ENCODE measurements around the gene ADARB1. TPM values are rescaled to one million over a fixed set of nuclear protein-coding genes. Genes with fewer than 3 reads are reported as not detected.

The ADARB1 gene
- total RNA-seq, 2 experiments from 2014 or later, result 32.8 to 37.7 TPM

DNA sequence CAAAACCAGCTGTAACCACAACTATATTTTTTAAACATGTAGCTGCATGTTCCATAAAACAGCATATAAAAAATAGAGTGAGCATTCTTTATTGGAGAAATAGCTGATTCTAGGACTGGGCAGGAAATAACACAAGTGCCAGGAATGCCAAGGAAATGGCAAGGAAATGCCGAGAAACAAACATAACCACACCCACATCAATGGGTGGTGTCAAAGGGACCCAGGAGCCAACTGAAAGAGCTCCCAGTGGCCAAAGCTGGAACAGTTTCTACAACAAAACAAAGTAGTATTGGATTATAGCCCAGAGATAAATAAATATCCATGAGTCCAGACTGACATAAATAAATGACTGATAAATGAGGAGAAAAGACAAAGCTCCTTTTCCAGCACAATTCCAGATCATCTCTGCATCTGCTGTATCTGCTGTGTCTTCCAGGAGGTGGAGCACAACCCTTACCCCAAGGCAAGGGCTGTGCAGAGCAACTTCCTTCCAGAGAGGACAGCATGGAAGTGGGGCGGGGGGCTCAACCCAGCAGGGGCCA lies 28.1 kb downstream of the ADARB1 start:
- CTCF ChIA-PET, result interaction anchor here (0.6 to 2.8 kb wide), 15 partner anchors 12 to 110 kb away, joined by 3 to 15 read pairs (median 4); no protein-coding TSS in a partner anchor
- Mint-ChIP-seq H3K27me3 (no peaks in the 10 kb centered on the region), H3K36me3 (ENCODE audit: low read depth) (peaks cover 8% of the 10 kb centered on the region), H3K9me3 (ENCODE audit: low read depth) (no peaks in the 10 kb centered on the region), H3K4me3 (no peak overlapping the region), H3K4me1 (peaks cover 60% of the 10 kb centered on the region), H3K27ac (no peak overlapping the region)
- POLR2A ChIA-PET, result interaction anchor here (0.8 kb wide), 1 partner anchor 20 kb away, joined by 3 read pairs; no protein-coding TSS in a partner anchor
- intact Hi-C loops (cut with DNase I, micrococcal nuclease), result loop anchor here in 1 of 2 experiments (1.0 kb wide), 1 partner anchor 23 kb away; no protein-coding TSS in a partner anchor
- ATAC-seq, result no peak
- no peak for DNase-seq

DNA sequence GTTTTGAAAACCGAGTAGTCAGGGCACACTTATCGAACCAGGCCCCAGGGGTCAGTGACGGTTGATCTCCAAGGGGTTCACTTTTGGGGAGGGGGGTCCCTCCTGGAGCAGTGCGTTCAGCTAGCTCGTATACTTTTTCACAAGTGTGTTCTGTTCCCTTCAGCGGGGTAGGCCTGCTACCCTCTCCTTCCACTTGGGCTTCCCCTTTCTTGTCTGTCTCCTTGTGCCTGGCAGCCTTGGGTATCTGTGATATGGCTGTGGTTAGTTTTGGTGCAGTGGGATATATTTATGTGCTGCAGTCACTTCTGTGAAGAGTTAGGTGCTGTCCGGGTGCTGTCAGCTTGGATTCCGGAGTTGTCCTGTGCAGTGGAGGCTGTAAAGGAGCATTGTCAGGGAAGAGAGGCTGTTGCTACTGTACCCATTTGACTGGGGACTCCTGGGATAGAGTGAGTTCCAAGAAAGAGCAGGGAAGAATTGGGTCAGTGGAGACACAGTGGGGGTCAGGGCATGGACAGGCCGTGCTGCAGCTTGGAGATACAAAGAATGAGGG lies 29.7 kb downstream of the ADARB1 start:
- peak overlapping the region; percentile 87 for H3K27ac Mint-ChIP-seq
- ChIA-PET POLR2A (no interaction called here), CTCF (interaction anchor here (1.2 to 2.8 kb wide), 3 partner anchors 24 to 34 kb away, joined by 3 to 15 read pairs (median 4); no protein-coding TSS in a partner anchor)
- peak overlapping the region; percentile 47 for H3K4me3 Mint-ChIP-seq
- ATAC-seq (peak; percentile 27), DNase-seq (no peak)
- H3K27me3 Mint-ChIP-seq, result no peaks in the 10 kb centered on the region
- peaks cover 58% of the 10 kb centered on the region for H3K4me1 Mint-ChIP-seq
- no peaks in the 10 kb centered on the region for H3K9me3 Mint-ChIP-seq (ENCODE audit: low read depth)
- H3K36me3 Mint-ChIP-seq (ENCODE audit: low read depth), result peaks cover 5% of the 10 kb centered on the region
- intact Hi-C loops (cut with DNase I, micrococcal nuclease), result loop anchor here in 1 of 2 experiments (2.0 kb wide), 1 partner anchor 23 kb away; no protein-coding TSS in a partner anchor

DNA sequence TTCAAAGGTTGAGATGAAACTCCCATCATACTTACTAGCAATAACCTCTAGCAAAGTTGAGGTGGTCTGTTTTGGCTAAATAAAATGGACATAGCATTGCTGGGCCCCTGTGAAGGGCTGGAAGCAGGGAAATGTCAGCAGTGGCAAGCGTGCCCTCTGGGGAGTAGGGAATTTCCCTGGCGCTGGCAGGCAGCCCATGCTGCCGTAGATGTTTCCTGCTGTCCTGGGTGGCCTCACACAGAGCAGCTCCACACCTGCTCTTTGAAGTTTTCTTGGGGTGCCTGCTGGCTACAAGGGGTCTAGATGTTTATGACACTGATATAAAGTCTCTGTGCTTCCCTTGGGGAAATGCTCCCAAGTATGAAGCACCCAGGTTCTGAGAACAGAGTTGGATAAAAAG lies 30.2 kb downstream of the ADARB1 start:
- H3K4me1 Mint-ChIP-seq, result peaks cover 63% of the 10 kb centered on the region
- CTCF ChIA-PET, result interaction anchor here (1.2 to 2.8 kb wide), 3 partner anchors 24 to 33 kb away, joined by 3 to 15 read pairs (median 4); no protein-coding TSS in a partner anchor
- ATAC-seq, result peak; percentile 68
- no peaks in the 10 kb centered on the region for H3K27me3 Mint-ChIP-seq
- peak overlapping the region; percentile 47 for H3K4me3 Mint-ChIP-seq
- no peaks in the 10 kb centered on the region for H3K9me3 Mint-ChIP-seq (ENCODE audit: low read depth)
- DNase-seq, result peak; percentile 67
- peak overlapping the region; percentile 87 for H3K27ac Mint-ChIP-seq
- intact Hi-C loops (cut with DNase I, micrococcal nuclease), result loop anchor here in 1 of 2 experiments (2.0 kb wide), 1 partner anchor 24 kb away; no protein-coding TSS in a partner anchor
- POLR2A ChIA-PET, result no interaction called here
- H3K36me3 Mint-ChIP-seq (ENCODE audit: low read depth), result peaks cover 5% of the 10 kb centered on the region

DNA sequence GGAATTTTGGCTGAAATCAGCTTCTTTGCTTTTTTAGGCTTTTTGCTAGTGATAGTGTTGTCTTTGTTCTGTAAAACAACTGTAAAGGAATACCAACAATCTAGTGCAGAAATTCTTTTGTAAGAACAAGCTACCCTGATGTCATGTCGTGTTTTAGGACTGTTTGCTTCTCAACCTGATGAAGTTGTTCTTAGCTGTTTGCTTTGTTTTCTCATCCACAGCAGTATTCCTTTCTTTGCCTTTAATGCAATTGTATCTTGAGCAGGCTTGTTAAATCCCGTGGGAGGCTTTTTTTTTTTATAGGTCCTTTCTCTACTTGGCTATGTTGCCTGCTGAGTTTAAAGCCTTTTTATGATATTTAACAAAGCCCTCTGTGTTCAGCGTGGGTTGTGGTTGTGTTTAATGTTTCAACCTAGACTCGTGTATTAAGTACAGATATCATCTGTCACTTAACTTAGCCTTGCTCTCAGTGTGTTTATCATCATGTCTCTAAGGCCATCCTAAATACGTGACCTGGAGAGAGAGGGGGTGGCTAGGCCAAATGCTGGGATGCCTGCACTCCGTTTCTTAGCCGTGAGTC lies 31.6 kb downstream of the ADARB1 start:
- POLR2A ChIA-PET, result no interaction called here
- DNase-seq (no peak), ATAC-seq (no peak)
- no peaks in the 10 kb centered on the region for H3K9me3 Mint-ChIP-seq (ENCODE audit: low read depth)
- intact Hi-C loops (cut with DNase I, micrococcal nuclease), result loop anchor here in 1 of 2 experiments (2.0 kb wide), 1 partner anchor 25 kb away; no protein-coding TSS in a partner anchor
- no peaks in the 10 kb centered on the region for H3K27me3 Mint-ChIP-seq
- H3K27ac Mint-ChIP-seq, result peak overlapping the region; percentile 87
- CTCF ChIA-PET, result interaction anchor here (0.7 to 3.6 kb wide), 9 partner anchors 17 to 237 kb away, joined by 3 to 17 read pairs (median 4); no protein-coding TSS in a partner anchor
- peaks cover 76% of the 10 kb centered on the region for H3K4me1 Mint-ChIP-seq
- peaks cover 5% of the 10 kb centered on the region for H3K36me3 Mint-ChIP-seq (ENCODE audit: low read depth)
- H3K4me3 Mint-ChIP-seq, result no peak overlapping the region

DNA sequence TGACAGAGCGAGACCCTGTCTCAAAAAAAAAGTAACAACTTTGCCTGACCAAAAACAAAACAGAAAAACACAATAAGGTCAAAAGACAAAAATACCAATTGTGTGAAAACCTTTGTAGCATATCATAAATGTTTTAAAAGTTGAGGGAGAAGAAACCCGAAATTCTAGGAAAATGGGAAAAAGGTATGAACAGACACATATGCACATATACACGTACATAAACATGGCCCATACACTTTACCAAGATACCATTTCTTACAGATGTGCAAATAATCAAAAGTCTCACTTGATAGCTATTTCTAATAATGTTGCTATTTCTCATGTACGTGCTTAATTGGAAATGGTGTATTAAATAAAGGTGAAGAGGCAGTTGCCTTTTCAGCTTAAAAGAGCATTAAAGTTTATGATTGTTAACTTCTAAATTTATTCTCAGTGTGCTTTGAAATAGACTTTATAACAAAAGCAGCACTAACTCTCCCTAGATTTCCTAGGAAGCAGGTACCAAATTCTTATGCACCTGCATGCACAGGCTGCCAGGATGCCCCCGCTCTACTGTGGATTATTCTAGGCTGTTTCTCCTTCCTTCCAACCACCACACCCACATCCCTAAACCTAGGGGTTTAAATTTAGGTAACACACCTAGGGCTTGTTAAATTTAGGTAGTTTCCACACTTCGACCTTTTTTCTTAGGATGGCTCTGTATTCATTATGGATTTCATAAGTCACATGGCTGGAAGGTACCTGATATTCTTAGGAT lies 33.8 kb downstream of the ADARB1 start:
- Mint-ChIP-seq H3K27ac (no peak overlapping the region), H3K9me3 (ENCODE audit: low read depth) (no peaks in the 10 kb centered on the region), H3K27me3 (no peaks in the 10 kb centered on the region), H3K4me3 (no peak overlapping the region), H3K4me1 (peaks cover 88% of the 10 kb centered on the region), H3K36me3 (ENCODE audit: low read depth) (peaks cover 9% of the 10 kb centered on the region)
- ATAC-seq (no peak), DNase-seq (no peak)
- CTCF ChIA-PET, result interaction anchor here (0.5 to 3.6 kb wide), 6 partner anchors 9 to 307 kb away, joined by 3 to 17 read pairs (median 4); no protein-coding TSS in a partner anchor
- POLR2A ChIA-PET, result no interaction called here
- intact Hi-C loops (cut with DNase I, micrococcal nuclease), result loop anchor here in 1 of 2 experiments (2.0 kb wide), 1 partner anchor 29 kb away; no protein-coding TSS in a partner anchor

DNA sequence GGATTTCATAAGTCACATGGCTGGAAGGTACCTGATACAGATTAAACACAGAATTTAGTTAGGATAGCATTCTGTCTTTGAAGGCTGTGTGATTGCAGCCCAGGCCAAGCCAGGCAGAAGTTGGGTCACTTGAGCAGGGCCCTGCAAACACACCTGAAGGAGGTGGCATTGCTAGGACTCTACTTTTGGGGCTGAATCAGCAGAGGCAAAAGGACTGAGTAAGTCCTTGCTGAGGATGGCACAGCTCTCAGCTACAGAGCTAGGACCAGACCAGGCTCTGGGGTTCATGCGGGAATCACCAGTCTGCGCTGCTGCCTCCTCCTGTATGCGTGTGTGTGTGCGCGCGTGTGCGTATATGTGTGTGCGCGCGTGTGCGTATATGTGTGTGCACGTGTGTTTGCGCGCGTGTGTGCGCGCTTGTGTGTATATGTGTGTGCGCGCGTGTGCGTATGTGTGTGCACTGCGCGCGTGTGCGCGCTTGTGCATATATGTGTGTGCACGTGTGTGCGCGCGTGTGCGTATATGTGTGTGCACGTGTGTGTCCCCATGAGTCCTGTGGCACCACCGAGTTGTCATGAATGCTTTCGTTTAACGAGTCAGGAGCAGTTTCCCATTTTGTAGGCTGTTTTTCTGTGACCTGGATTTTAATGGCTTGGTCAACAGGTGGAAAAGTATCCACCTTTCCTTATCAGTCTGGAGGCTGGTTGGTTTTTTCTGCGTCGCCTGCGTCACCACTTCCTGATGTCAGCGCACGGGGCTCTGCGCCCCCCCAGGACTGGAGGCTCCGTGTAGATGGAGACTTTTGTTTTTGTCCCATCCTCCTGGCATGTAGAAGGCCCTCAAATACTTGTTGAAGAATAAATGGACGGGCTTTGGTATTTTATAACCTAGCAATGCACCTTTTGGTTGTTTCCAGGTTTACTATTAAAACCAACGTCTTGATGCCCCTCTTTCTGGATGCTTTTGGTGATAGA lies 34.7 kb downstream of the ADARB1 start:
- Mint-ChIP-seq H3K27ac (peak overlapping the region; percentile 70), H3K9me3 (ENCODE audit: low read depth) (no peaks in the 10 kb centered on the region)

DNA sequence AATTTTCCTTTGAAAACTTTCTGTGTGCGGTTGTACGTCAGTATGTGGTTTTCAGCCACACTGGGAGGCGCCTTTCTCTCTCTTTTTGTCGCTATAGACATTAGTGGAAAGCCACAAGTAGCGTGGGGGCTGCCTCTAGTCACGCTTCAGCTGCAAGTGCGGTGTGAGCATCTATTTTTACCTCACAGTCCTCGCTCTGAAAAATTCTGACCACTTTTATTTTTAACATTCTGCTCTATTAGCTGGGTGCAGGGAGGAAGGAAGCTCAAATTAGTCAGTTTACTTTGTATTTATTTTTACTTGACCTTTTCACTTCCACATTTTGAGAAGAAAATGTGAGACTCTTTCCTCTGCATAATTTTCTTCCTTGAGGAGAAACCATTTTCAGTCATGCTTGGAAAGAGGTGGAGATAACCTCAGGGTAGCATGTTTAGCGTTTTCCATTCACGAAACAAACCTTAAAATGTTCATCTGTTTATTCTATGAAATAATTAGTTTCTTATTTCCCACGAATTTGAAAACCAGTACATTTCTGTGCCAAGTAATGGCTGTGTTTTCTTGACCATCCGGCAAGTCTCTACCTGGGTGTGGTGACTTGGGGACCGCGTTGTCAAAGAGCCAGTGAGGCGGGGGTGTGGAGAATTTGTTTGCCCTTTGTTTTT lies 35.6 kb downstream of the ADARB1 start:
- Mint-ChIP-seq H3K27ac (peak overlapping the region; percentile 74), H3K4me1 (peaks cover 76% of the 10 kb centered on the region), H3K27me3 (no peaks in the 10 kb centered on the region), H3K4me3 (peak overlapping the region; percentile 62), H3K9me3 (ENCODE audit: low read depth) (no peaks in the 10 kb centered on the region), H3K36me3 (ENCODE audit: low read depth) (peaks cover 12% of the 10 kb centered on the region)
- POLR2A ChIA-PET, result no interaction called here
- DNase-seq (peak; percentile 70), ATAC-seq (peak; percentile 59)
- intact Hi-C loops (cut with DNase I, micrococcal nuclease), result loop anchor here (1.0 to 2.0 kb wide), 2 partner anchors 31 kb away; no protein-coding TSS in a partner anchor
- CTCF ChIA-PET, result interaction anchor here (0.8 to 1.9 kb wide), 4 partner anchors 9 to 55 kb away, joined by 3 to 5 read pairs (median 3); no protein-coding TSS in a partner anchor

More for the DNA sequence above, 34.7 kb downstream of the ADARB1 start:
- Mint-ChIP-seq H3K4me3 (peak overlapping the region; percentile 62), H3K4me1 (peaks cover 80% of the 10 kb centered on the region), H3K27me3 (no peaks in the 10 kb centered on the region), H3K36me3 (ENCODE audit: low read depth) (peaks cover 12% of the 10 kb centered on the region)
- ChIA-PET CTCF (interaction anchor here (0.5 to 3.6 kb wide), 5 partner anchors 8 to 308 kb away, joined by 3 to 16 read pairs (median 4); no protein-coding TSS in a partner anchor), POLR2A (no interaction called here)
- intact Hi-C loops (cut with DNase I, micrococcal nuclease), result loop anchor here (1.0 to 2.0 kb wide), 2 partner anchors 30 kb away; no protein-coding TSS in a partner anchor
- DNase-seq, result peak; percentile 42
- peak; percentile 16 for ATAC-seq

DNA sequence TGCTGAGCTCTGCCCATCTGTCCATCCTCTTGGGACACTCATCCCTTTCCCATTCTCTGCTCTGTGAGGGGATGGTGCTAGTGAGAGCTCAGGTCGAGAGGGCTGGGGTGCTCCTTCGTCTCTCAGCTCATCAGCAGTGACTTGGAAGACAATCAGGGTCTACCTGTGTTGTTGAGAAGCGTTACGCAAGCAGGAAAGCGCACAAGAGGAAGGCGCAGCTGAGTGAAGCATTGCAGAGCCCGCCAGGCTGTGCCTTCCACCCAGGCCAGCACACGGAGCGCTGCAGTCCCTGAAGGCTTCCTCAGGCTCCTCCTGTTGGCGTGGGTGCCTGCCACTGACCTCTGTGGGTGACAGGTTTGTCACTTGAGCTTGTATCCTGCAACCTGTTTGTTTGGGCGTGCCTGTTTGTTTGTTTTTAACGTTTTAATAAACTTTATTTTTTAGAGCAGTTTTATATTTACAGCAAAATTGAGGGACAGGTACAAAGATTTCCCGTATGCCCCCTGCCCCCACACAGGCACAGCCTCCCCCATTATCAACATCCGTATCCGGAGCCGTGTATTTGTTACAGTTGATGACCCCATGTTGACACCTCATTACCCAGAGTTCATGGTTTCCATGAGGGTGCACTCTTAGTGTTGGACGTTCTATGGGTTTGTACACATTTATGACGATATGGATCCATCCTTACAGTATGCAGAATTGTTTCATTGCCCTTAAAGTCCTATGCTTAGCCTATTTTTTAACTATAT lies 36.7 kb downstream of the ADARB1 start:
- Mint-ChIP-seq H3K36me3 (ENCODE audit: low read depth) (peaks cover 9% of the 10 kb centered on the region), H3K4me3 (no peak overlapping the region), H3K27ac (no peak overlapping the region), H3K9me3 (ENCODE audit: low read depth) (no peaks in the 10 kb centered on the region), H3K27me3 (no peaks in the 10 kb centered on the region), H3K4me1 (peaks cover 73% of the 10 kb centered on the region)
- POLR2A ChIA-PET, result no interaction called here
- intact Hi-C loops (cut with DNase I, micrococcal nuclease), result no loop called here
- peak; percentile 31 for ATAC-seq
- CTCF ChIA-PET, result interaction anchor here (0.7 to 1.9 kb wide), 4 partner anchors 8 to 146 kb away, joined by 3 to 5 read pairs (median 3); no protein-coding TSS in a partner anchor
- peak; percentile 25 for DNase-seq

DNA sequence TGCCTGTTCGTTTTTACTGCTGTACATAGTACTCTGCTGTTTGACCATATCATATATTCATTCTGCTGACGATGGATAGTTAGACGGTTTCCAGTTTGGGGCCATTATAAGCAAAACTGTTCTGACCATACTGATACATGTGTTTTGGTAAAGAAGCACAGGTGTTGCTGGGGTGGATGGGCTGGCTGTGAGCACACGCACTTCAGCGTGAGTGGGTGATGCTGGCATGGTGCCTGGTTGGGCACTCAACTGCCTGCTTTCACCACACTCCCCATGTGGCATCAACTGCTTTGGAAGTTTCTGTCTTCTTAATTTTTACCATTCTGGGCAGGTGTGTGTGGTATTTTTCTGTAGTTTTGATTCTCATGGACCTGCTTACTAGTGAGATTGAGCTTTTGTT lies 37.3 kb downstream of the ADARB1 start:
- no peak overlapping the region for H3K4me3 Mint-ChIP-seq
- DNase-seq (peak; percentile 32), ATAC-seq (no peak)
- ChIA-PET POLR2A (interaction anchor here (0.8 kb wide), 1 partner anchor 37 kb away, joined by 3 read pairs; the partner anchor contains the start of gene ADARB1), CTCF (interaction anchor here (0.7 to 1.3 kb wide), 3 partner anchors 17 to 146 kb away, joined by 3 to 6 read pairs (median 3); no protein-coding TSS in a partner anchor)
- intact Hi-C loops (cut with DNase I, micrococcal nuclease), result no loop called here
- peaks cover 8% of the 10 kb centered on the region for H3K36me3 Mint-ChIP-seq (ENCODE audit: low read depth)
- no peaks in the 10 kb centered on the region for H3K9me3 Mint-ChIP-seq (ENCODE audit: low read depth)
- H3K27ac Mint-ChIP-seq, result peak overlapping the region; percentile 17
- H3K4me1 Mint-ChIP-seq, result peaks cover 69% of the 10 kb centered on the region
- H3K27me3 Mint-ChIP-seq, result no peaks in the 10 kb centered on the region
